Mesenteric fat pad (tissue), 1 donor: ENCODE measurements around the gene SNX27. TPM values are rescaled to one million over a fixed set of nuclear protein-coding genes. Genes with fewer than 3 reads are reported as not detected.

Experiments
- DNase-seq: peaks from one replicate; pipeline ENCODE4 v3.0.0-alpha.2; 2020; ENCODE audit warnings: low spot score
- total RNA-seq: library from RNA; stranded (reverse); fragmentation: NEBNext Ultra II Directional; extraction: Animal tissue kit (Norgen Biotek cat#: 25700); gene quantifications from one replicate; pipeline ENCODE4 v1.2.1, GENCODE V29; 2021
- donor health status: DM: yes; HTN: yes; CAD: no.

SNX27 gene
- total RNA-seq, 1 donor from 2014 or later, result 40.4 TPM

- DNase-seq, result no peak
Measured at GRCh38 chr1:151703813-151704212, 92.0 kb downstream of the SNX27 start.

DNA sequence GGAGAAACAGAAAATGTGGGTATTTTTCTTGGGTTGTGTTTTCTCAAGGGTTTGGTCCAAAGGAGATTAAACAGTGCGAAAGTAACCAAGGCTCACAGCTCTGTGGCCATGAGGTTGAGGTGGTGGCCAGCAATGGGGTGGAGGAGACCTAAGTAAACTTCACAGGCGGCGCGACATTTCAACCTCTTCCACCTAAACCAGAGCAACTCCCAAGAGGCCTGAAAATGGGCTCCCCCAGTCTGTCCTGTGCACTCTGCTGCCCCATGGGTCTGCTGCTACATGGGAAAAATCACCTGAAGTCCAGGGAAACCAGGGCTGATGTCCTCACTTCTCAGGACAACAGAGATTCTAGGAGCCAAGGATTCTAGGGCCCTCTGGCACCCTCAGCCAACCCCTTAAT, 92.4 kb downstream of the SNX27 start:
- DNase-seq, result no peak

DNA sequence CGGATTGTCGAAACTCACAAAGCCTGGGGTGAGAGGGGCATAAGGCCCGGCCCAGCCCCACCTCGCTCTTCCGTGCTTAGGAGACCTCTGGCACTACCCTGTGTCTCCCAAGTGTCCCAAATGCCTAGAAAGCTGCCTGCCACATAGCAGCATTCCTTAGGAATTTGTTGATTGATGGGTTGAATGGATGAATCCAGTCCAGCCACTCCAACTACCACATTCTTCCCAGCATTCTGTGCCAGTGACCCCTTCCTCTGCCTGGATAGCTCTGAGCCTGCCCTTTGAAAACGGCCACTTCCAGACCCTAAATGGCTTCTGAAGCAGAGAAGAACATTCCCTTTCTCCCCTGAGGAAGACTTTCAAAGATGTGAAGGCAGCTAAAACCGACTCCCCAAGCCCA, 93.3 kb downstream of the SNX27 start:
- DNase-seq, result no peak

DNA sequence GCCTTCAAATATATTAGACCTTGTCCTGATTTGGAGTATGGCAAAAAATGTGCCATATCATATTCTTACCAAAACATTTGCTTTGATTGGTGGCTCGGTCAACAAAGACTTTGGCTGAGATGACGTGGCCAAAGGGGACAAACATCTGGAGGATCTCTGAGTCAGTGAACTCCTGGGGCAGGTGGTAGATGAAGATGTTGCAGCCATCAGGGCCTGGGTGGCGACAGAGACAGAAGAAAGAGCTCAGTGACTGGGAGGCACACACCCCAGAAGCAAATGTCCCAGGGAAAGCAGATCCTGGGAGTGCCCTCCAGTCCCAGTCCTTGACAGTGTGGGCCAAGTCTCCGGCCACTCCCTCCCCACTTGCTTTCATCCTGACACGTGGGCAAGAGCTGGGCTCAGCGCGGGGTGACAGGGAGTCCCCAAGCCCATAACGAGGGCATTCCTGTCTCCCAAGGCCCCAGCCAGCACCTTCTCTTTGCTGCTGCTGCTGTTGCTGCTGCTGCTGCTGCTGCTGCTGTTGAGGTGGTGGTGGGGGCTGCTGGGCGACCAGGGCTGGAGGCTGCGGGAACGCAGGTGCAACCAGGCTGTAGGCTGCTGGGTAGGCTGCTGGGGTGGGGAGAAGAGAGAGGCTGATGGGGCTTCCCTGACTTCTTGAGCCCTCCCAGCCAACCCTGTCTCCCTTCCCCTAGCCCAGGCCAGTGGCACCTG, 94.1 kb downstream of the SNX27 start:
- DNase-seq, result no peak

DNA sequence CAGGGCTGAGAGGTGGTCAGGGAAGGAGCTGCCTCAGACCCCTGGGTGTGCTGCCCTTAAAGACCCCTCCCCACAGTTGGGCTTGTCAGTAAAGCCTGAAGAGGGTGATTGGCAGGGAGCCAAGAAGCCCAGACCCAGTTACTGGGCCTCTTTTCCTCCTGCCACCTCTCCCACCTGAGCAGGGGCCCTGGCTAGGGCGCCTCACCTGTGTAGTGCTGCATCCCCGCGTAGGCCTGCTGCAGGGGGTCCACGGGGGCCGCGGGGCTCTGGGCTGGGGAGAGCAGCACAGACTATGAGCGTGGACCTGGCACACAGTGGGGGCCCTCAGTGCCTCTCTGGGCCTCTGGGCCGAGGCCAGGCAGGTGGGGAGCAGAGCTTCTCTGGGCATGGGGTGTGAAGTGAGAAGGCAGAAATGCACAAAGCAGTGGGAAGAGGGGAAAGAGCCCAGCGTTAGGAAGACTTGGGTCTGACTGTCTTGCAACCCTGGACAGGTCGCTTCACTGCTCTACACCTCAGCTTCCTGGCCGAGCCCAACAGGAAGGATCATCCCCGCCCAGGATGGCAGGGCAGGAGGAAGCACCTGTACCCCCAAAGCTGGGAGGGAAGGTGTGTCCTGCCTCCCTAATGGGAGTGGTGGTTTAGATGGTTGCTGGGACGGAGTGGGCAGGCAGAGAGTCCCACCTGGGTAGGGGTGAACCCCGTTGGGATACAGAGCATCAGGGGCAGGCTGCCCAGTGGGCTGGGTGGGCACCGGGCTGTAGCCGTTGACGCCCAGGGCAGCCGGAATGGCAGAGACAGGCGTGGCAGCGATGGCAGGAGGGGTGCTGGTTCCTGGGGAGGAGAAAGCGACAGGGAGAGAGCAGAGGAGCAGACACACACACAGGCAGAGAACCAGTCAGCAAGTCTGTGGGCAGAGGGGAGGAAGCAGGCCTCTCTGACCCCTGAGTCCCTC, 94.9 kb downstream of the SNX27 start:
- DNase-seq, result no peak

GRCh38 chr1:151707541-151708065, 95.8 kb downstream of the SNX27 start:
- no peak for DNase-seq

DNA sequence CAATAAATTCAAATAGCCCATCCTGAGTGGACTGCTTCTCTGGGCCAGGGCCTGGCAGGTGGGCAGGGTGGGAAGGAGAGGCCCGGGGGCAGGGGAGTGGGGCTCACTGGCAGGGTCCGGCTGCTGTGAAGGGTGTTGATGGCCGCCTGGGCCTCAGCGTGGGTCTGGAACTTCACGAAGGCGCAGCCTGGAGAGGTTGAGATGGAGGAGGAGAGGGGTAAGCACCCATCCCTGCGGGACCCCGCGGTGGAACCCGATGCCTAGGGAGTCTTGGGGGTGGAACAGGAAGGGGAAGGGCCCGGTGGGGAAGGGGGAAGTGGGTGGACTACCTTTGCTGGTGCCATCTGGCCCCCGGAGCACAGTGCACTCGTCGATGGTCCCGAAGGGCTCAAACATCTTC, 97.0 kb downstream of the SNX27 start:
- DNase-seq, result no peak

- no peak for DNase-seq
Measured at GRCh38 chr1:151710187-151710840, 98.5 kb downstream of the SNX27 start.

GRCh38 chr1:151711044-151711800, 99.4 kb downstream of the SNX27 start:
- DNase-seq, result no peak

GRCh38 chr1:151711951-151712350, 100.1 kb downstream of the SNX27 start:
- no peak for DNase-seq

- DNase-seq, result no peak
Measured at GRCh38 chr1:151713044-151713443, 101.2 kb downstream of the SNX27 start.

DNA sequence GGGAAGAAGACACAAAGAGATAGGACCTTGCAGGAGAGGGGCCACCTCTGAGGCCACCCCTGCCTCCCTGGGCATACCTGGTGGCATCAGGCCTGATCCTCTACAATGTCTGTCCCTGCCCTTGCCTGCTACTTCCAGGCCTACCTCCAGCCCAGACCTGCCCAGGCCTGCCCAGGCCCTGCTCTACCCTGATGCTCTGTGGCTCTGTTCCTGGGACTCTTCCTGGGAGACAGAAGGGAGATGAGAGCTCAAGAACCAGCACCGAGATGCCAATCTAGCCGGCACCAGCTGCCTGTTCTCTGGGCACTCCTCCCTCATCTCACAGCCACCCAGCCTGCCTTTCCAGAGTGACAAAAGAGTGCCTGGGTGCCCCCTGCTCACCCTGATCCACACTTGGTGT, 102.0 kb downstream of the SNX27 start:
- DNase-seq, result no peak

GRCh38 chr1:151714820-151715725, 103.2 kb downstream of the SNX27 start:
- no peak for DNase-seq

DNA sequence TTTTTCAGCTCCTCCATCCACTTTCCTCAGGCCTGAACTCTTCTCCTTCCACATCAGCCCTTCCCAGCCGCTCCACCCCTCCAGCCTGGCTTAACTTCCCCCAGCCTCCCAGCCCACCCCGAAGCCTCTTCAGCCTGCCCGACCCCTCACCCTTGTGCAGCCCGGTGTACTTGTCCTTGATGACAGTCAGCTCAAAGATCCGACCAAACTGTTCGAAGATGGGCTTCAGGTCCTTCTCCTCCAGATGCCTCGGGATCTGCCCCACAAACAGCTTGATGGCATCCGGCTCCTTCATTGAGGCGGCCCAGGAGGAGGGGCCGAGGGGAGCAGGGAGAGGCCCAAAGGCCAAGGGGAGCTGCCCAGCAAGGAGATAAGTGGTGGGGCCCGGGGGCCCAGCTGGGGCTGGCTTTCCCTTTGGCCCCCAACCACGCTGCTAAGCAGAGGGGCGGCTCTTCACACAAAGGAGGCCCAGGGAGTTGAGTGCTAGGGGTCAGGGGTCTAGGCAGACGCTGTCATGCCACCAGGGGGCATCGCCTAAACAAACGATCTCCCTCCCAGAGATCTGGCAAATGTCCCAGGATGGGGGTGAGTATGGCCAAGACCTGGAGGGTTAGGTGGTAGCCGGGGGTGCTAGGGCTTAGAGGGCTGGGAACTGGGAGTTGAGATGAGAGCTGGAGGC, 104.0 kb downstream of the SNX27 start:
- no peak for DNase-seq

DNA sequence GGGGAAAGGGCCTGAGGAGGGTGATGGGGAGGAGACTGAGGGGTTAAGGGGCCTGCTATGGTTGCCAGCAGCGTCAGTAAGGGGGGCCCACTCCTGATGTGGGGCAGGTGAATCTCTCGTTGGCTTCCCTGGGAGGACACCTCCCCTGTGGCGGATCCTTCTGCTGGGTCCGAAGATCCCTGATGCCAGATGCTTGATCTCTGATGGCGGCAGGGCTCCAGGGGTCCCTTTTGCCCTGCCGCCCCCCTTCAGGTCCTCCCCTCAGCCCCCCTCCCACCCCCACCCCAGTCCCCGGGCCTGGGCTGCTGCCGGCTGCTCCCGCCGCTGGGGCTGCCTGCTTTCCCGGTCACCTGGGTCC, 104.5 kb downstream of the SNX27 start:
- no peak for DNase-seq

DNA sequence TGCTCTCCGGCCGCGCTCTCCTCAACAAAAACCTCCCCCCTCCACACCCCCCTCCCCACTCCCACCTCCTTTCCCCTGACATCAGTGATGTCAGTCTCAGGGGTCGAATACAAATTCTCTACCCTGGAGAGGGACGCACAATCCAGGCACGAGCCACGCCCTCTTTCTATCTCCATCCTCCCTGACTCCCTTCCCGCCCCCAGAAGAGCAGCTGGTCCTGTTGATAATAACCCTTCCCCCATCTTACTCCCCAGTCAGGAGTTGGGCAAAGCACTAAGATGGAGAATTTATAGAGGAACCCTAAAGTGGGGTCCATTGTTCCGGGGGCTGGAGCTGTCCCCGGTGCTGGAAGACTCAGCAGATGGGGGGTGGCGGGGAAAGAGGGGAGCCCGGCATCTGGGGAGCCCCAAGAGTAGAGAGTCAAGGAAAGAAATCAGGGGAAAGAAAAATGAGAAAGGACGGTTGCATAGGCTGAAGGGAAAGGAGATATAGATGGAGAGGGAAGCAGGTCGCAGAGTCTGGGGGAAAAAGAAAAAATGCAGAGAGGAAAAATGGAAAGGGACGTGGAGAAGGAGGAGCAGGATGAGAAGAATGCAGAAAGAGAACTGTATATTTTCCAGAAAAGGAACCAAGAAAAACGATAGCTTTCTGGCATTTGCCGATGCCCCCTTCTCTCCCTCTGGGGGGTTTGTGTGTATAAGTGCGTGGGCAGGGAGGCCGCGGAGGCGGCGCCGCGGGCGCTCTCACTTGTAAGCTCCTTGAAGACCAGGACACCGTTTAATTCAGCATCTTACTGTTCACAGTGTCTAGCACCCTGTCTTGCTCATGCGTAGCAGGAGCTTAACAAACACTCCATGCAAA, 105.2 kb downstream of the SNX27 start, which contains the start of gene CELF3:
Gene CELF3 (minus strand): TSS at position 33 of the 861 bp plus-strand sequence. CDS start 783 bp downstream, outside the sequence.
- DNase-seq, result no peak

DNA sequence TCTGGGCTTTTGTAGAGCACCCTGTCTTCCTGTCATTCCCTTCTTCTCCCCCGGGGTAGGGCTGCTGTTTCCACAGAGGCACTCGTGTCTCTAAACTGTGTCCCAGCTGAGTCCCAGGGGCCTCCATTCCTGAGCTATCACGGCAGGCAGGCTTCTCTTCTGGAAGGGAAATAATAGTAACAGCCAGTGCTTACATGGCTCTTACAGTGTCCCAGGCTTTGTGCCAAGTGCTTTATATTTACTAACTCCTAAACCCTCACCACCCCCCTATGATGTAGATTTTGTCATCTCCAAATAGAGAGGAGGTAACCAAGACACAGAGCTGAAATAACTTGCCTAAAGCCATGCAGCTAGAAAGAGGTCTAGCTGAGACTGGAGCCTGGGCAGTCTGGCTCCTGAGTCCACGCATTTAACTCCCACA, 106.2 kb downstream of the SNX27 start:
- DNase-seq, result no peak

DNA sequence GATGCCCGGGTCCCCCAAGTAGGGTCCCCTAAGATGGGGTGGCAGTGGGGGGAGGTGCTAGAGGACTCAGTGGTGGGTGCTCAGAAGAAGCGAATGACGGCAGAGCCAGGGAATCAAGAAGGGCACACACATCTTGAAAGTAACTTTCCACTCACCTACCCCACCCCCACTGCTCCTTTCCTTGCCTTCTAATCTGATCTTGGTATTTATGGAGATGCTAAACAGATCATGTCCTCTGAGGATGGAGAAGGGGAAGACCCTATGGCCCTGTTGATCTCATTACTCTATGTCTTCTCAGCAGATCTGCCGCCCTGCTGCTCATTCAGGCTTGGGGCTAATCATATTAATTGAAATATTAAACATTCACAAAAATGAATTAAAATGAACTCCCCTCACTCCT, 106.8 kb downstream of the SNX27 start:
- DNase-seq, result no peak
